ENCODE measurements around the gene ZNF576. TPM values are rescaled to one million over a fixed set of nuclear protein-coding genes. Genes with fewer than 3 reads are reported as not detected.

The ZNF576 gene
- total and polyA plus RNA-seq, 9 of the 15 experiments (the other 6 are each of a cell fraction or from before 2014, with no cell fraction given): 6.8 to 18.2 (median 12.2) TPM

- TF ChIP-seq, protein P1, sequence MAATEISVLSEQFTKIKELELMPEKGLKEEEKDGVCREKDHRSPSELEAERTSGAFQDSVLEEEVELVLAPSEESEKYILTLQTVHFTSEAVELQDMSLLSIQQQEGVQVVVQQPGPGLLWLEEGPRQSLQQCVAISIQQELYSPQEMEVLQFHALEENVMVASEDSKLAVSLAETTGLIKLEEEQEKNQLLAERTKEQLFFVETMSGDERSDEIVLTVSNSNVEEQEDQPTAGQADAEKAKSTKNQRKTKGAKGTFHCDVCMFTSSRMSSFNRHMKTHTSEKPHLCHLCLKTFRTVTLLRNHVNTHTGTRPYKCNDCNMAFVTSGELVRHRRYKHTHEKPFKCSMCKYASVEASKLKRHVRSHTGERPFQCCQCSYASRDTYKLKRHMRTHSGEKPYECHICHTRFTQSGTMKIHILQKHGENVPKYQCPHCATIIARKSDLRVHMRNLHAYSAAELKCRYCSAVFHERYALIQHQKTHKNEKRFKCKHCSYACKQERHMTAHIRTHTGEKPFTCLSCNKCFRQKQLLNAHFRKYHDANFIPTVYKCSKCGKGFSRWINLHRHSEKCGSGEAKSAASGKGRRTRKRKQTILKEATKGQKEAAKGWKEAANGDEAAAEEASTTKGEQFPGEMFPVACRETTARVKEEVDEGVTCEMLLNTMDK (IDR thresholded peaks at IDR 0.05; ENCODE audit: borderline replicate concordance, insufficient read depth, low read depth, low read length, poor library complexity, severe bottlenecking): no peak
- TF ChIP-seq BCLAF1 (IDR thresholded peaks at IDR 0.05; ENCODE audit: borderline replicate concordance in 1 of 2, control insufficient read depth in 1 of 2, low read depth in 2 of 2, low read length in 1 of 2) (no peak), POLR2AphosphoS5 (IDR thresholded peaks at IDR 0.05; ENCODE audit: control insufficient read depth, insufficient read depth, low read depth, low read length) (peak; percentile 11), ZZZ3 (IDR thresholded peaks at IDR 0.05) (no peak), DEAF1 (CRISPR knock-in tag; IDR thresholded peaks at IDR 0.05) (no peak), ZNF79 (CRISPR knock-in tag; IDR thresholded peaks at IDR 0.05; ENCODE audit: low read depth) (no peak), STAT5A (IDR thresholded peaks at IDR 0.05; ENCODE audit: borderline replicate concordance, low read length) (no peak), MIER1 (IDR thresholded peaks at IDR 0.05; ENCODE audit: low read depth) (no peak), CBFA2T2 (conservative IDR thresholded peaks at IDR 0.05) (no peak), CBX2 (IDR thresholded peaks at IDR 0.05; ENCODE audit: insufficient read depth, low read length, poor library complexity, severe bottlenecking) (no peak), ZNF197 (CRISPR knock-in tag; IDR thresholded peaks at IDR 0.05; ENCODE audit: low read depth) (peak; percentile 68; the same call in 1 of the 2 replicates), NELFE (IDR thresholded peaks at IDR 0.05; ENCODE audit: insufficient read depth, insufficient read length) (no peak), ZNF717 (CRISPR knock-in tag; IDR thresholded peaks at IDR 0.05) (no peak), TEAD4 (IDR thresholded peaks at IDR 0.05; ENCODE audit: low read length) (no peak), TEAD4 (CRISPR knock-in tag; IDR thresholded peaks at IDR 0.05; ENCODE audit: borderline replicate concordance) (no peak), TFAM (CRISPR knock-in tag; conservative IDR thresholded peaks at IDR 0.05) (no peak), KDM2B (CRISPR knock-in tag; IDR thresholded peaks at IDR 0.05) (no peak)
- TF ChIP-seq, protein P2, sequence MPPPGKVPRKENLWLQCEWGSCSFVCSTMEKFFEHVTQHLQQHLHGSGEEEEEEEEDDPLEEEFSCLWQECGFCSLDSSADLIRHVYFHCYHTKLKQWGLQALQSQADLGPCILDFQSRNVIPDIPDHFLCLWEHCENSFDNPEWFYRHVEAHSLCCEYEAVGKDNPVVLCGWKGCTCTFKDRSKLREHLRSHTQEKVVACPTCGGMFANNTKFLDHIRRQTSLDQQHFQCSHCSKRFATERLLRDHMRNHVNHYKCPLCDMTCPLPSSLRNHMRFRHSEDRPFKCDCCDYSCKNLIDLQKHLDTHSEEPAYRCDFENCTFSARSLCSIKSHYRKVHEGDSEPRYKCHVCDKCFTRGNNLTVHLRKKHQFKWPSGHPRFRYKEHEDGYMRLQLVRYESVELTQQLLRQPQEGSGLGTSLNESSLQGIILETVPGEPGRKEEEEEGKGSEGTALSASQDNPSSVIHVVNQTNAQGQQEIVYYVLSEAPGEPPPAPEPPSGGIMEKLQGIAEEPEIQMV (tag; conservative IDR thresholded peaks at IDR 0.05; ENCODE audit: low read depth): peak; percentile 65; the same call in 1 of the 2 replicates
Measured at GRCh38 chr19:43619262-43620060, 23.1 kb downstream of the ZNF576 start, which contains the start of gene ZNF428 (continued).
